ENCODE data around the gene CNKSR2.
"Not testable (repeated sequence)": the region's sequence is repeated elsewhere in the genome, so short reads cannot be mapped to it uniquely, and the experiment has no call there.

CNKSR2 gene

GRCh38 chrX:21400408-21401121 lies 26.3 kb downstream of the CNKSR2 start:
- no peaks in the 10 kb centered on the region for H3K4me1 Mint-ChIP-seq
- H3K9me3 Mint-ChIP-seq = no peaks in the 10 kb centered on the region
- no peaks in the 10 kb centered on the region for H3K36me3 Mint-ChIP-seq
- H3K4me3 Mint-ChIP-seq = no peak overlapping the region
- H3K27ac Mint-ChIP-seq = no peak overlapping the region
- DNase-seq (ENCODE audit: low spot score in 2 of 2) = no peak
- ATAC-seq = no peak

- Mint-ChIP-seq H3K4me1 (no peaks in the 10 kb centered on the region), H3K4me3 (no peak overlapping the region), H3K9me3 (peaks cover 4% of the 10 kb centered on the region)
Measured at GRCh38 chrX:21408307-21408706, 34.1 kb downstream of the CNKSR2 start.

GRCh38 chrX:21408788-21409187 lies 34.6 kb downstream of the CNKSR2 start:
- ATAC-seq (no peak), DNase-seq (ENCODE audit: low spot score in 2 of 2) (no peak)
- no peaks in the 10 kb centered on the region for H3K4me1 Mint-ChIP-seq
- H3K9me3 Mint-ChIP-seq = peaks cover 6% of the 10 kb centered on the region
- no peak overlapping the region for H3K4me3 Mint-ChIP-seq
- no peak overlapping the region for H3K27ac Mint-ChIP-seq
- H3K36me3 Mint-ChIP-seq = no peaks in the 10 kb centered on the region

More at GRCh38 chrX:21408307-21408706, 34.1 kb downstream of the CNKSR2 start:
- DNase-seq (ENCODE audit: low spot score in 2 of 2) (no peak), ATAC-seq (no peak)
- no peak overlapping the region for H3K27ac Mint-ChIP-seq
- no peaks in the 10 kb centered on the region for H3K36me3 Mint-ChIP-seq

GRCh38 chrX:21412029-21412428 lies 37.8 kb downstream of the CNKSR2 start:
- Mint-ChIP-seq H3K4me3 (no peak overlapping the region), H3K9me3 (peaks cover 12% of the 10 kb centered on the region), H3K4me1 (no peaks in the 10 kb centered on the region), H3K27ac (no peak overlapping the region), H3K36me3 (no peaks in the 10 kb centered on the region)
- DNase-seq (ENCODE audit: low spot score in 2 of 2) (no peak), ATAC-seq (no peak)

- ATAC-seq = no peak
- Mint-ChIP-seq H3K4me1 (no peaks in the 10 kb centered on the region), H3K27ac (no peak overlapping the region), H3K9me3 (peaks cover 16% of the 10 kb centered on the region), H3K4me3 (no peak overlapping the region), H3K36me3 (no peaks in the 10 kb centered on the region)
- DNase-seq (ENCODE audit: low spot score in 2 of 2) = no peak
Measured at GRCh38 chrX:21412883-21413282, 38.7 kb downstream of the CNKSR2 start.

- no peaks in the 10 kb centered on the region for H3K4me1 Mint-ChIP-seq
- ATAC-seq (no peak), DNase-seq (ENCODE audit: low spot score in 2 of 2) (no peak)
- H3K4me3 Mint-ChIP-seq = no peak overlapping the region
- H3K36me3 Mint-ChIP-seq = no peaks in the 10 kb centered on the region
- no peak overlapping the region for H3K27ac Mint-ChIP-seq
- H3K9me3 Mint-ChIP-seq = peaks cover 7% of the 10 kb centered on the region
Measured at GRCh38 chrX:21427086-21427485, 52.9 kb downstream of the CNKSR2 start.

GRCh38 chrX:21437036-21437435 lies 62.8 kb downstream of the CNKSR2 start:
- H3K9me3 Mint-ChIP-seq = peaks cover 3% of the 10 kb centered on the region
- H3K36me3 Mint-ChIP-seq = no peaks in the 10 kb centered on the region
- DNase-seq (ENCODE audit: low spot score in 2 of 2) = no peak
- no peak overlapping the region for H3K4me3 Mint-ChIP-seq
- H3K27ac Mint-ChIP-seq = no peak overlapping the region
- no peak for ATAC-seq
- no peaks in the 10 kb centered on the region for H3K4me1 Mint-ChIP-seq

GRCh38 chrX:21438792-21439191 lies 64.6 kb downstream of the CNKSR2 start:
- Mint-ChIP-seq H3K36me3 (no peaks in the 10 kb centered on the region), H3K4me3 (peak overlapping the region; percentile 46), H3K9me3 (peaks cover 3% of the 10 kb centered on the region), H3K4me1 (no peaks in the 10 kb centered on the region), H3K27ac (peak overlapping the region; percentile 48)
- DNase-seq (ENCODE audit: low spot score in 2 of 2) (no peak), ATAC-seq (no peak)

GRCh38 chrX:21440911-21441310 lies 66.7 kb downstream of the CNKSR2 start:
- ATAC-seq (no peak), DNase-seq (ENCODE audit: low spot score in 2 of 2) (no peak)
- no peak overlapping the region for H3K4me3 Mint-ChIP-seq
- H3K36me3 Mint-ChIP-seq = no peaks in the 10 kb centered on the region
- no peaks in the 10 kb centered on the region for H3K4me1 Mint-ChIP-seq
- peaks cover 3% of the 10 kb centered on the region for H3K9me3 Mint-ChIP-seq
- no peak overlapping the region for H3K27ac Mint-ChIP-seq

- ATAC-seq (no peak), DNase-seq (ENCODE audit: low spot score in 2 of 2) (no peak)
- no peaks in the 10 kb centered on the region for H3K36me3 Mint-ChIP-seq
- H3K9me3 Mint-ChIP-seq = peaks cover 3% of the 10 kb centered on the region
- no peak overlapping the region for H3K4me3 Mint-ChIP-seq
- H3K4me1 Mint-ChIP-seq = no peaks in the 10 kb centered on the region
- H3K27ac Mint-ChIP-seq = no peak overlapping the region
Measured at GRCh38 chrX:21457718-21458117, 83.5 kb downstream of the CNKSR2 start.

- DNase-seq (ENCODE audit: low spot score in 2 of 2) (no peak), ATAC-seq (no peak)
- no peak overlapping the region for H3K4me3 Mint-ChIP-seq
- no peaks in the 10 kb centered on the region for H3K4me1 Mint-ChIP-seq
- H3K36me3 Mint-ChIP-seq = no peaks in the 10 kb centered on the region
- H3K9me3 Mint-ChIP-seq = no peaks in the 10 kb centered on the region
- no peak overlapping the region for H3K27ac Mint-ChIP-seq
Measured at GRCh38 chrX:21469071-21469470, 94.9 kb downstream of the CNKSR2 start.

- Mint-ChIP-seq H3K9me3 (no peaks in the 10 kb centered on the region), H3K4me1 (no peaks in the 10 kb centered on the region), H3K27ac (no peak overlapping the region), H3K4me3 (no peak overlapping the region), H3K36me3 (no peaks in the 10 kb centered on the region)
- DNase-seq (ENCODE audit: low spot score in 2 of 2) (no peak), ATAC-seq (no peak)
Measured at GRCh38 chrX:21476909-21477308, 102.7 kb downstream of the CNKSR2 start.

- DNase-seq (ENCODE audit: low spot score in 2 of 2) (no peak), ATAC-seq (peak; percentile 47)
- H3K9me3 Mint-ChIP-seq = no peaks in the 10 kb centered on the region
- H3K36me3 Mint-ChIP-seq = no peaks in the 10 kb centered on the region
- no peaks in the 10 kb centered on the region for H3K4me1 Mint-ChIP-seq
- H3K4me3 Mint-ChIP-seq = no peak overlapping the region
- H3K27ac Mint-ChIP-seq = no peak overlapping the region
Measured at GRCh38 chrX:21479695-21480270, 105.6 kb downstream of the CNKSR2 start.

GRCh38 chrX:21481761-21482160 lies 107.5 kb downstream of the CNKSR2 start:
- no peak for ATAC-seq
- Mint-ChIP-seq H3K4me1 (no peaks in the 10 kb centered on the region), H3K9me3 (no peaks in the 10 kb centered on the region), H3K36me3 (no peaks in the 10 kb centered on the region), H3K27ac (no peak overlapping the region), H3K4me3 (no peak overlapping the region)
- DNase-seq (ENCODE audit: low spot score in 2 of 2) = no peak

- H3K4me3 Mint-ChIP-seq; H3K36me3 Mint-ChIP-seq; H3K9me3 Mint-ChIP-seq; DNase-seq (ENCODE audit: low spot score in 2 of 2); ATAC-seq; H3K27ac Mint-ChIP-seq; H3K4me1 Mint-ChIP-seq: not testable (repeated sequence)
Measured at GRCh38 chrX:21484051-21484450, 109.8 kb downstream of the CNKSR2 start.

- Mint-ChIP-seq H3K27ac (no peak overlapping the region), H3K36me3 (no peaks in the 10 kb centered on the region), H3K4me1 (no peaks in the 10 kb centered on the region), H3K9me3 (no peaks in the 10 kb centered on the region), H3K4me3 (no peak overlapping the region)
- ATAC-seq = no peak
- no peak for DNase-seq (ENCODE audit: low spot score in 2 of 2)
Measured at GRCh38 chrX:21487832-21488231, 113.6 kb downstream of the CNKSR2 start.

Measured in stimulated activated effector memory CD8-positive, alpha-beta T cell treated with anti-CD3 and anti-CD28 coated beads, Interleukin-12 subunit alpha, Interleukin-12 subunit beta, amount 100 ng/mL, for 72 hours (primary cell).